IPS DF 19.7 (cell line): Measurements from ENCODE around the gene UIMC1.

Experiments
- DNase-seq: peaks from one replicate; pipeline ENCODE4 v3.0.0-alpha.2; 2013; ENCODE audit warnings: low read depth, low spot score

Gene UIMC1

GRCh38 chr5:176902911-176903664, 103.5 kb downstream of the UIMC1 start:
- DNase-seq: no peak

GRCh38 chr5:176902102-176902814, 104.3 kb downstream of the UIMC1 start:
- no peak for DNase-seq

DNA sequence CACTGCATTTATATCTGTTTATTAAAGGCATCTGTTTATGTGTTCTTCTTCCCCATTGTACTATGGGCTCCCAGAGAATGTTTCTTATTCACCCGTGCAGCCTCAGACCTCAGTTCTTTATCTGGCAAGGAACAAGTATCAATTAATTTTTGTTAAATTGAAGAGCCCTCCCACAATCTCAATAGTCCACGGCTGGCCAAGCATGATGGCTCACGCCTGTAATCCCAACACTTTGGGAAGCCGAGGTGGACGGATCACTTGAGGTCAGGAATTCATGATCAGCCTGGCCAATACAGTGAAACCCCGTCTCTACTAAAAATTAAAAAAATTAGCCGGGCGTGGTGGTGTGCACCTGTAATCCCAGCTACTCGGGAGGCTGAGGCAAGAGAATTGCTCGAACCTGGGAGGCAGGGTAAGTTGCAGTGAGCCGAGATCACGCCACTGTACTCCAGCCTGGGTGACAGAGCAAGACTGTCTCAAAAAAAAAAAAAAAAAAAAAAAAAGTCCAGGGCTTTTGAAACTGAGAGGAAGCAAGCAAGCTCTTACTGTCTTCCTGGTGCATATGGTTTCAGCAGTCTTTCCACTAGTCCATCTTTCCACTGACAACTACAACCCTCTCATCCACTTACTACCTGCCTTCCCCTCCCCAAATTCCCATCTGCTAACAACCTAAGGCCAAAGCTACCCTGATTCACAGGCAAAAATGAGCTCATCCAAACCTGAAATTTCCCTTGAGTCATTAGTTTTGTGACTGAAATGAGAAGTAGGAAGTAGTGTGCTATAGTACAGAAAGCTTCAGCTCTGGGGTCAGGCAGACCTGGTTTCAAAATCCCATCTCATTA, 105.1 kb downstream of the UIMC1 start:
- DNase-seq: no peak

GRCh38 chr5:176900780-176901204, 105.8 kb downstream of the UIMC1 start:
- no peak for DNase-seq

- no peak for DNase-seq
These were observed 106.4 kb downstream of the UIMC1 start for GRCh38 chr5:176899946-176900779.

DNA sequence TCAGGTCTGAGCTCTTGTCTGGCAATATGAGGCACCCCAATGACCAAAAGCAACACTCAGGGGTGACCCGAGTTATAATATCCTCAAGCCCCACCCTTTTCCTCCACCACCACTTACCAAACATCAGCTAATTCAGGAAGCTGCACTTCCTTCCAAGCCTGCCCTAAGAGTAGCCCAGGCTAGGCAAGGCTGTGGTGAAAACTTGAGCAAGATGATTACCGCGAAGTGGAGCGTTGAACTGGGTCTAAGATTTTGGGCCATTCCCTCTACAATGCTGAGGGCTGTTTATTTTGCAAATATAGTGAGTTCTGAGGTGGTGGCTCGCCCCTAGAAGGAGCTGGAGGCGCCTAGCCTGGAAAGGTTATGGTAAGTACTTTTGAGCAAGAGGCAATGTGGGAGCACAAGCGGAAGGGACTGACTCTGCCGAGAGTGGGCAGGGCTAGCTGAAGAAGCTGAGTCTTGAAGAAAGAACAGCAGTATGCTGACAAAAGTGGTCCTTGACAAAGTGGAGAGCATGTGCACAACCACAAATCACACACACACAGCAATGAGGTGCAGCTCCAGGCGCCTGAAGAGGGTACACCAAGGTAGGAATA, 107.2 kb downstream of the UIMC1 start, which contains the start of gene HK3:
Gene HK3, minus strand, starts transcription at position 51 of the 596 bp plus-strand sequence. CDS start 3,187 bp downstream, outside the sequence.
- DNase-seq: no peak

DNA sequence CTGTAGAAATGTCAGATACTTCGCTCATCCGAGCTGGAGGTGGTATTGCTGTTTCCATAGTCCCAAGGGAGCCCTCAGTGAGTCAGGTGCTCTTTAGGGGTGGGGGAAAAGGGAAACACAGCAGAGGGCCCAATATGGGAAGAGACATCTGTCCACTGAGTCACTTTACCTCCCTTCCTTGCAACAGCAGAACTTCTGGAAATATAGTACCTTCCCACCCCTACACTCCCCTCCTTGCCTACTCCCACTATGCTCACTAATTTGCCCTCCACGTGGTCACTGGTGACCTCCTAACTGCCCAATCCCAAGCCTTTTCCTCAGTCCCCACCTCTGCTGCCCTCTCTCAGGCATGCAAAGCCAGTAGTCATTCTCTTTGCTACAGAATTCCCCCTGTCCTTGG, 109.3 kb downstream of the UIMC1 start:
- no peak for DNase-seq

DNA sequence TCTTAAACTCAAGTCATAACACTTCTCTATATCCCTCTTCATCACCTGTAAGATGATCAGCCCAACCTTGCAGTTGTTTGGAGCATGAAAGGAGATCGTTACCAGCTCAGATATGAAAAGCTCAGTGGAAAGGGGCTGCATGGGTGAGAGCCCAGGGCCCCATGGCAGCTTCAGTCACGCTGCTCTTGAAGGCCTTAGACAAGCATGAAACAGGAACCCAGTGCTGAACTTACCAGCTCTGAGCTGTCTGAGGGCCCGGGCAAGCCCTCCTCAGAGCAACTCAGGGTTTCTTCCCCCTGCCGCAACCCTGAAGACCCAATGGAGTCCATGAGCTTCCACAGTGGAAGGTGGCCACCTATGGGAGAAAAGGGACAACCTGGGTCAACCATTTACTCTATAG, 110.7 kb downstream of the UIMC1 start:
- DNase-seq: no peak

DNA sequence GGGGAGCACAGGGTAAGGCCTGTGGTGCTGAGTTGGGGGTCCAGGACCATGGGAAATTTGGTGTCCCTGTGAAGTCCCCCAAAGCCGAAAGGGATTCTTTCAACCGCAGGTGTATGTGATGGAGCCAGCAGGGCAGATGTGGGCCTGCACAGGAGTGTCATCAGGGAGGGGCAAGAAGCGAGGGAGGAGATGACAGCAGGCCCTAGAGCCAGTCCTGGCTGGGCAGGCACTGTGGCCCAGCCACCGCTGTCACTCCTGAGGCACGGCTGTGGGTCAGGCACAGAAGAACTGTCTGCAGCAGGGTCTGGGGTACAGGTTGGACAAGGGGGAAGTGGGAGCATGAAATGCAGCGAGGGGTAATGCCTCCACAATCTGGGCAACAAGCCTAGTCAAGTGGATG, 112.3 kb downstream of the UIMC1 start:
- no peak for DNase-seq

DNA sequence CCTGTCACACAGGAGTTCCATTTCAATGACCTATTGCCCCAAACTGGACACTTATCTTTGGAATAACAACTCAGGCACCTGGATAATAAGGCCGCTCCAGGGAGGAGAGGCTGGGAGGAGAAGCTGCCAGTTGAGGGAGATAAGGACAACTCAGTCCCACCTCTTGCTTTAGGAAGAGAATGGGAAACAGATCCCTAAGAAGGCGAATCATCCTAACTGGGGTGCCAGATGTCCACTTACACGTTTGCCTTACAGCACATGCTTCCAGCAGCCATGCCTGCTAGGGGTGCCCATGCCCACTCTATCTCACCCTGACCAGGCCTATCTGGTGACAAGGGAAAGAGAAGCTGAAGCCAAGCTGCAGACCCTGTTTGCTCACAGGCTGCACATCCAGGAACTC, 113.9 kb downstream of the UIMC1 start:
- no peak for DNase-seq

DNA sequence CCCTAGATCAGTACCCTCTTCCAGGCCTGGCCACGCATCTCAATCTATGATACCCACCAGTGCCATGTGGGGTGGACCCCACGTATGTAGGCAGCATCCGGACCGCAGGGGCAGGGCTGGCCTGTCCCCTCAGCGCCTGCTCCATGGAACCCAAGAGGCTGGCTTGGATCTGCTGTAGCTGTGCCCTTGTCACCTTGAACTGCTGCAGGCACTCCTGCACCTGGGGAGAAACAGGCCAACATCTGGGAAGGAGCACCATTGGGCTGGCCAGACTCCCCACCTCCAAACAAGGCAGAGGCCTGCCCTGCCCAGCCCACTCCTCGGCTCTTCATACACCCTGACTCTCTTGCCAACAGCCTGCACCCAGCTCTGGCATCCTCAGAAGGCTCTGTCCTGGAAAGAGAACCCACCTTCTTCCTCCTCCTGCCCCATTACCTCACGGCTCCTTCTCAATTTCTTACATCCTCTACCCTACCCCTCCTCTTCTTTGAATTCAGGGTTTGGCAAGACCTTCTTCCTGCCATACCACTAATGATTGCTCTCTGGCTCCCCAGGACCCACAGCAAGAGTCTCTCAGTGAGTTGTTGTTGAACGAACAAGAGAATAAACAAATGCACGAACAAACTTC, 115.1 kb downstream of the UIMC1 start:
- no peak for DNase-seq

- DNase-seq: no peak
These were observed 115.9 kb downstream of the UIMC1 start for GRCh38 chr5:176890455-176891330.

DNA sequence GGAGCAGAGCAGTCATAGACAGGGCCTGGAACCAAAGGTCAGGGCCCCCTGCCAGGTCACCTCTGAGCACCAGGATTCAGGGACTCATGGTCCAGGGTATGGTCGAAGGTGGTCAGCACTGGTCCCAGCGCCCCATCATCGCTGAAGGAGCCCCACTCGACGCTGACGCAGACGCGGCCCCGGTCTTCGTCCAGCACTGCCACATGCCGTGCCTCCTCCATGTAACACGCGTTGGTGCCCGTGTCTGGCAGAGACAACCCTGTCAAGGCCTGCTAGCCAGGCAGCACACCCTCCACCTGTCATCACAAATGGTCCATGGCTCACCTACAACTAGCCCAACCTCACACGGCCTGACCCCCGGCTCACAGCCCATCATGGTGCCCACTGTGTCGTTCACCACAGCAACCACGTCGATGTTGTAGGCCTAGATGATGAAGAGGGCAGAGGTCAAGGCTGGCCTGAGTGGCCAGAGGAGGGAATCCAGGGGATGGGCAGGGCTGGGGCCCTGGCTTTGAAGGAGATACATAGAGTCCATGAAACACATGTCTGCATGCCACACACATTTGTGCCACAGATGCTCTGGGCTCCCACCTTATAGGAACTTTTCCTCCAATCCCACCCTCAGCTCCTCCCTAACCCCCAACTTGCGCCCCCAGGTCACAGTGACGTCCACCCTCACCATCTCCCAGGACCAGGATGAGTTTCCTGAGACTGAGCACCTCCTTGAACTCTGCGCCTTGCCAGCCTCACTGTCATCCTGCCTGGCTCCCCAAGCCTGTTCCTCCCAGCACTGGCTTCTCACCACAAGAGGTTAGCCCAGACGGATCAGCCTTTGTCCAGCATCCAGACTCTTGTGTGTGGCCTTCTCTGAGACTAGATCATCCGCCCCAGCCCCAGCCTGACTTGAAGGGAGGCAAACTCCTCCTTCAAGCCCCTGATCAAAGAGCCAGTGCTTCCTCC, 117.0 kb downstream of the UIMC1 start:
- no peak for DNase-seq

GRCh38 chr5:176888865-176889165, 117.8 kb downstream of the UIMC1 start:
- no peak for DNase-seq

GRCh38 chr5:176888016-176888864, 118.3 kb downstream of the UIMC1 start:
- DNase-seq: no peak

- no peak for DNase-seq
These were observed 119.2 kb downstream of the UIMC1 start for GRCh38 chr5:176887252-176887849.
